ENCODE results near the gene SCNN1A. TPM values are rescaled to one million over a fixed set of nuclear protein-coding genes. Genes with fewer than 3 reads are reported as not detected.

Gene SCNN1A
- total and polyA plus RNA-seq, 2 of the 13 experiments (the other 11 are each of a cell fraction or from before 2014, with no cell fraction given): 1.5 to 14.6 TPM

DNA sequence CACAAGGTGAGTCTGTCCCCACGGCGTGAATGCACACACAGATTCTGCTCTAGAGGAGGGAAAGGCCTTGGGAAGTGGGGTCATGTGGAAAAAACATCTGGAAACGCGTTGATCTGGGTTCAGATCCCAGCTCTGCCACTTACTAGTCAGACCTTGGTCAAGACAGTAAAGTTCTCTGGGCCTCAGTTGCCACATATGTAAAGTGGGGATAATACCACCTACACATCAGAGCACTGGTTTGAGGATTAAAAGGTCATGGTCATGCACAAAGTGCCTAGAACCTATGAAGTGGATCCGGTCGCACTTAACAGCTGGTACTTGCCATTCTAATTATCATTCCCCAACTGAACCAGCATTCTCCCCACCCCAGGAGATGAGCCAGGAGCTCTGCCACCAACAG is 60.2 kb downstream of the SCNN1A start:
- CTCF ChIA-PET (ENCODE audit: low intra/inter-chr PET ratio, low total read pairs): no interaction called here
- WGBS (ENCODE audit: low lambda C conversion rate): 83% methylated on average over 6 of the region's 6 CpGs

DNA sequence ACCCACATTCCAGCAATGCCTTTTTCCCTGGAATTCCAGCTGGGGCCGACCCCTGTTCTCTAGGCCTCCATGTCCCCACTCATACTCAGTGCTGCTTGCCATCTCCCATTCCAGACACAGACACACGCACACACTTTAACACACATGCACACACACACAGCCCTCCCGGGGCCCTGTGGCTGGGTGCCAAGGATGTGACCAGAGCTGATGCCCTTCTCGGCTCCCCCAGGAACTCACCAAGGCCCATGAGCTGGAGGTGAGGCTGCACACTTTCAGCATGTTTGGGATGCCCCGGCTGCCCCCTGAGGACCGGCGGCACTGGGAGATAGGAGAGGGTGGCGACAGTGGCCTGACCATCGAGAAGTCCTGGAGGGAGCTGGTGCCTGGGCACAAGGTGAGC is 60.6 kb downstream of the SCNN1A start:
- Histone ChIP-seq H3K4me2 (ENCODE audit: low read depth, low read length) (no peak overlapping the region), H3K36me3 (replicated peaks in 1 of 2; ENCODE audit: control insufficient read depth in 1 of 2, insufficient read depth in 2 of 2, low read length in 2 of 2) (peaks cover 6 to 47% of the 10 kb centered on the region in 2 experiments; a peak in 4 of 5 replicates), H3K9ac (ENCODE audit: insufficient read depth, low read depth, low read length) (no peak overlapping the region), H4K20me1 (ENCODE audit: insufficient read depth, low read length) (no peaks in the 10 kb centered on the region), H3K9me3 (ENCODE audit: low read length) (no peaks in the 10 kb centered on the region), H3K27me3 (ENCODE audit: control insufficient read depth in 1 of 2, insufficient read depth in 2 of 2, low read length in 2 of 2) (no peaks in the 10 kb centered on the region), H3K79me2 (ENCODE audit: insufficient read depth, low read length) (no peaks in the 10 kb centered on the region), H3K4me3 (replicated peaks in 1 of 3; ENCODE audit: insufficient read depth in 1 of 3, low read depth in 2 of 3, low read length in 3 of 3) (no peak overlapping the region), H3K27ac (ENCODE audit: extremely low read length, insufficient read depth, low read length) (no peak overlapping the region), H3K4me1 (ENCODE audit: insufficient read depth, low read length) (peaks cover 31% of the 10 kb centered on the region), H2AFZ (ENCODE audit: low read length) (no peak overlapping the region)
- TF ChIP-seq RAD21 (CRISPR knock-in tag; IDR thresholded peaks at IDR 0.05): no peak
- TF ChIP-seq, protein P1, sequence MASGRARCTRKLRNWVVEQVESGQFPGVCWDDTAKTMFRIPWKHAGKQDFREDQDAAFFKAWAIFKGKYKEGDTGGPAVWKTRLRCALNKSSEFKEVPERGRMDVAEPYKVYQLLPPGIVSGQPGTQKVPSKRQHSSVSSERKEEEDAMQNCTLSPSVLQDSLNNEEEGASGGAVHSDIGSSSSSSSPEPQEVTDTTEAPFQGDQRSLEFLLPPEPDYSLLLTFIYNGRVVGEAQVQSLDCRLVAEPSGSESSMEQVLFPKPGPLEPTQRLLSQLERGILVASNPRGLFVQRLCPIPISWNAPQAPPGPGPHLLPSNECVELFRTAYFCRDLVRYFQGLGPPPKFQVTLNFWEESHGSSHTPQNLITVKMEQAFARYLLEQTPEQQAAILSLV (CRISPR knock-in tag; IDR thresholded peaks at IDR 0.05; ENCODE audit: borderline replicate concordance): no peak
- TF ChIP-seq NCOA2 (CRISPR knock-in tag; IDR thresholded peaks at IDR 0.05): no peak
- no peak for TF ChIP-seq ZNF207 (IDR thresholded peaks at IDR 0.05; ENCODE audit: borderline replicate concordance)
- no peak for TF ChIP-seq DZIP1 (CRISPR knock-in tag; IDR thresholded peaks at IDR 0.05)
- no peak for TF ChIP-seq FLYWCH1 (CRISPR knock-in tag; IDR thresholded peaks at IDR 0.05)
- no peak for TF ChIP-seq ZNF160 (CRISPR knock-in tag; IDR thresholded peaks at IDR 0.05)
- no peak for TF ChIP-seq RBM22 (optimal IDR thresholded peaks at IDR 0.05; ENCODE audit: low read length)
- TF ChIP-seq ZFP36L1 (CRISPR knock-in tag; IDR thresholded peaks at IDR 0.05): no peak
- TF ChIP-seq XRCC5 (optimal IDR thresholded peaks at IDR 0.05; ENCODE audit: low read length): no peak
- no peak for TF ChIP-seq ZMAT5 (CRISPR knock-in tag; IDR thresholded peaks at IDR 0.05; ENCODE audit: borderline replicate concordance, low read depth)
- no peak for TF ChIP-seq ZNF678 (CRISPR knock-in tag; IDR thresholded peaks at IDR 0.05)
- ChIA-PET POLR2A (interaction anchor here (2.5 kb wide), 1 partner anchor 20 kb away, joined by 8 read pairs; no protein-coding TSS in a partner anchor), CTCF (ENCODE audit: low intra/inter-chr PET ratio, low total read pairs) (no interaction called here)
- intact Hi-C loops (cut with micrococcal nuclease; ENCODE audit: unreplicated experiment): no loop called here
- WGBS (ENCODE audit: low lambda C conversion rate): 93% methylated on average over 7 of the region's 9 CpGs
- in situ Hi-C loops (cut with HindIII; ENCODE audit: extremely low pct_ligation_motif_present, low pct_unique_long_range_greater_than_20kb): no loop called here
- DNase-seq (ENCODE audit: low spot score) (no peak), ATAC-seq (no peak), FAIRE-seq (no peak)
- no TSS peak for BruUV-seq (replicated peaks)

More for the DNA sequence above, 60.2 kb downstream of the SCNN1A start:
- H3K79me2 ChIP-seq (ENCODE audit: insufficient read depth, low read length): no peaks in the 10 kb centered on the region
- H3K4me1 ChIP-seq (ENCODE audit: insufficient read depth, low read length): peaks cover 27% of the 10 kb centered on the region
- in situ Hi-C loops (cut with HindIII; ENCODE audit: extremely low pct_ligation_motif_present, low pct_unique_long_range_greater_than_20kb): no loop called here
- H3K4me3 ChIP-seq (replicated peaks in 1 of 3; ENCODE audit: insufficient read depth in 1 of 3, low read depth in 2 of 3, low read length in 3 of 3): no peak overlapping the region
- no peaks in the 10 kb centered on the region for H3K27me3 ChIP-seq (ENCODE audit: control insufficient read depth in 1 of 2, insufficient read depth in 2 of 2, low read length in 2 of 2)
- TF ChIP-seq PAWR (CRISPR knock-in tag; IDR thresholded peaks at IDR 0.05; ENCODE audit: borderline replicate concordance) (no peak), ZNF629 (CRISPR knock-in tag; conservative IDR thresholded peaks at IDR 0.05) (peak; percentile 34), TCF12 (IDR thresholded peaks at IDR 0.05) (no peak), TCF12 (CRISPR knock-in tag; IDR thresholded peaks at IDR 0.05) (no peak), ZNF232 (CRISPR knock-in tag; IDR thresholded peaks at IDR 0.05; ENCODE audit: borderline replicate concordance) (no peak), ZNF430 (CRISPR knock-in tag; IDR thresholded peaks at IDR 0.05) (no peak), KMT2A (CRISPR knock-in tag; IDR thresholded peaks at IDR 0.05) (no peak), ATAD3A (CRISPR knock-in tag; IDR thresholded peaks at IDR 0.05) (no peak)
- BruUV-seq (replicated peaks): no TSS peak
- intact Hi-C loops (cut with micrococcal nuclease; ENCODE audit: unreplicated experiment): no loop called here
- H3K36me3 ChIP-seq (replicated peaks in 1 of 2; ENCODE audit: control insufficient read depth in 1 of 2, insufficient read depth in 2 of 2, low read length in 2 of 2): peaks cover 6 to 51% of the 10 kb centered on the region in 2 experiments; a peak in 4 of 5 replicates
- no peaks in the 10 kb centered on the region for H4K20me1 ChIP-seq (ENCODE audit: insufficient read depth, low read length)
- FAIRE-seq: no peak
- no peak overlapping the region for H2AFZ ChIP-seq (ENCODE audit: low read length)
- no peak overlapping the region for H3K9ac ChIP-seq (ENCODE audit: insufficient read depth, low read depth, low read length)
- H3K27ac ChIP-seq (ENCODE audit: extremely low read length, insufficient read depth, low read length): no peak overlapping the region
- no peak overlapping the region for H3K4me2 ChIP-seq (ENCODE audit: low read depth, low read length)
- POLR2A ChIA-PET: interaction anchor here (2.5 kb wide), 1 partner anchor 20 kb away, joined by 8 read pairs; no protein-coding TSS in a partner anchor
- no peak for DNase-seq (ENCODE audit: low spot score)
- H3K9me3 ChIP-seq (ENCODE audit: low read length): no peaks in the 10 kb centered on the region
- no peak for ATAC-seq

Measured in HepG2 (cell line).